ENCODE measurements around the gene COL15A1. TPM values are rescaled to one million over a fixed set of nuclear protein-coding genes. Genes with fewer than 3 reads are reported as not detected.

The COL15A1 gene
- total RNA-seq, 1 donor from 2014 or later = 15.0 TPM

DNA sequence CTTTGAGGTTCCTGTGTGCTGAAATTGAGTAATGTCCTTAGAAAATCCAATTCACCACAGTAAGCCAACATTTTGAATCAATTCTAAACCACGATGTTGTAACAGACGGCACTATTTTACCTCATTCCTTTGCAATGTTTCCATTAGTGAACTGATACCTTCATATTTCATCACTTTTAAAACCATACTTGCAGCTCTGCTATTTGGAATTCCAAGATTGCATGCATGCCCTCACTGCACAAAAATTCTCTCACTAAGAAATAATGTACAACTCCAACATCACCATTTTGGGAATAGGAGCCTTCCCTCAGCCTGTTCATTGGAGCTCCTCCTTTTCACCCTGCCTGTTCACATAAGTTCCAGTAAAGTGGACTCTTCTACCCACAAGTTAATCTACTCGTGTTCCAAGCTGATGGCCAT lies 86.4 kb downstream of the COL15A1 start:
- no peaks in the 10 kb centered on the region for H3K4me1 ChIP-seq
- no peak for DNase-seq (ENCODE audit: extremely low spot score in 2 of 2)
- intact Hi-C loops (cut with DNase I) = no loop called here
- no peaks in the 10 kb centered on the region for H3K27me3 ChIP-seq
- TF ChIP-seq, protein P1, sequence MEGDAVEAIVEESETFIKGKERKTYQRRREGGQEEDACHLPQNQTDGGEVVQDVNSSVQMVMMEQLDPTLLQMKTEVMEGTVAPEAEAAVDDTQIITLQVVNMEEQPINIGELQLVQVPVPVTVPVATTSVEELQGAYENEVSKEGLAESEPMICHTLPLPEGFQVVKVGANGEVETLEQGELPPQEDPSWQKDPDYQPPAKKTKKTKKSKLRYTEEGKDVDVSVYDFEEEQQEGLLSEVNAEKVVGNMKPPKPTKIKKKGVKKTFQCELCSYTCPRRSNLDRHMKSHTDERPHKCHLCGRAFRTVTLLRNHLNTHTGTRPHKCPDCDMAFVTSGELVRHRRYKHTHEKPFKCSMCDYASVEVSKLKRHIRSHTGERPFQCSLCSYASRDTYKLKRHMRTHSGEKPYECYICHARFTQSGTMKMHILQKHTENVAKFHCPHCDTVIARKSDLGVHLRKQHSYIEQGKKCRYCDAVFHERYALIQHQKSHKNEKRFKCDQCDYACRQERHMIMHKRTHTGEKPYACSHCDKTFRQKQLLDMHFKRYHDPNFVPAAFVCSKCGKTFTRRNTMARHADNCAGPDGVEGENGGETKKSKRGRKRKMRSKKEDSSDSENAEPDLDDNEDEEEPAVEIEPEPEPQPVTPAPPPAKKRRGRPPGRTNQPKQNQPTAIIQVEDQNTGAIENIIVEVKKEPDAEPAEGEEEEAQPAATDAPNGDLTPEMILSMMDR (IDR thresholded peaks at IDR 0.05) = no peak
- peak in 1 of 2 donors; percentile 39 for TF ChIP-seq POLR2AphosphoS5 (IDR thresholded peaks at IDR 0.05; ENCODE audit: insufficient read depth in 1 of 2, low read depth in 1 of 2)
- no peak for TF ChIP-seq POLR2A (IDR thresholded peaks at IDR 0.05)
- no peak overlapping the region for H3K4me3 ChIP-seq
- H3K36me3 ChIP-seq = peaks cover 0 to 3% of the 10 kb centered on the region in 2 donors
- no peaks in the 10 kb centered on the region for H3K9me3 ChIP-seq
- H3K27ac ChIP-seq = no peak overlapping the region

DNA sequence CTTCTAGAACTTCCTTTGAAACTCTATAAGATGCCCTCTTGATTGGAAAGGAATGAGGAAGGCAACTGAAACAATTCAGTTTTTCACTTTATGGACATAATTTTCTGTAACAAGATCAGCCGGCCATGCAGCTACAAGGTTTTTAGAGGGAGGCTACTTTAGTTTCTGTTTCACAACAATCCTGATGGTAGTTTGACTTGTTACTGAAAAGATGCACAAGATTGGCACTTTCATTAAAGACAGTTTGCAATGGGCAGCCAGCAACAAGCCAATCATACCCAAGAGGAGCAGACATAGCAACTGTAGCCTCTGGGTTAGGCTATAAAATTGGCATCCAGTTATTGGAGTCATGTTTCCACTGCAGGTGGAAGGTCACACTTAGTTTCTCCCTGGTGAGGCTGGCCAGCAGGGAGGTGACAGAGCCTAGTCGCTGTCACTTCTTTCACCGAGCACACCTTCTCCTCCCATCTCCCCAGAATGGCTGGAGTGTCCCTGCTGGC lies 87.0 kb downstream of the COL15A1 start:
- TF ChIP-seq POLR2A (IDR thresholded peaks at IDR 0.05) (no peak), POLR2AphosphoS5 (IDR thresholded peaks at IDR 0.05; ENCODE audit: insufficient read depth in 1 of 2, low read depth in 1 of 2) (no peak)
- TF ChIP-seq, protein P1 (IDR thresholded peaks at IDR 0.05) = no peak
- H3K36me3 ChIP-seq = peaks cover 0 to 3% of the 10 kb centered on the region in 2 donors
- intact Hi-C loops (cut with DNase I) = no loop called here
- no peak overlapping the region for H3K4me3 ChIP-seq
- H3K27ac ChIP-seq = no peak overlapping the region
- no peaks in the 10 kb centered on the region for H3K27me3 ChIP-seq
- H3K4me1 ChIP-seq = no peaks in the 10 kb centered on the region
- no peak for DNase-seq (ENCODE audit: extremely low spot score in 2 of 2)
- H3K9me3 ChIP-seq = no peaks in the 10 kb centered on the region

DNA sequence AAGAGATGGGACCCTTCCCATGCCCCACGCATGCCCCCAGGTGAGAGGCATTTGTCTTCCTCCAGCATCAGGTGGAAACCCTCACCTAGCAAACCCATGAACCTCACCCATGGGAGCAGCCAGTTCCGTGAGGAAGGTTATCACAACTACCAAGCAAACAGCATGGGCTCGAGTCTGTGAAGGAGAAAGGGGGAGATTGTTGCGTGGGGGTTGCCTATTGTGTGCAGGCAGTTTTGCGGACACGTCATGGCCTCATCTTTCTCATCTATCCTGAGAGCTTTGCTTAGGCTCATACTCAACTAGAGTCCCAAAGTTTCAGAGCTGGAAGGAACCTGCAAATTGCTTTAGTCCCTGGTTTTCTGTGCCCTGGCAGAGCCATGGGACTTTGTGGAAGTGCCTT lies 87.6 kb downstream of the COL15A1 start:
- no peak overlapping the region for H3K27ac ChIP-seq
- no peaks in the 10 kb centered on the region for H3K27me3 ChIP-seq
- H3K4me3 ChIP-seq = no peak overlapping the region
- H3K4me1 ChIP-seq = no peaks in the 10 kb centered on the region
- intact Hi-C loops (cut with DNase I) = no loop called here
- no peak for TF ChIP-seq POLR2AphosphoS5 (IDR thresholded peaks at IDR 0.05; ENCODE audit: insufficient read depth in 1 of 2, low read depth in 1 of 2)
- TF ChIP-seq POLR2A (IDR thresholded peaks at IDR 0.05) = no peak
- TF ChIP-seq, protein P1 (IDR thresholded peaks at IDR 0.05) = no peak
- H3K36me3 ChIP-seq = peaks cover 0 to 2% of the 10 kb centered on the region in 2 donors
- H3K9me3 ChIP-seq = no peaks in the 10 kb centered on the region
- DNase-seq (ENCODE audit: extremely low spot score in 2 of 2) = no peak

DNA sequence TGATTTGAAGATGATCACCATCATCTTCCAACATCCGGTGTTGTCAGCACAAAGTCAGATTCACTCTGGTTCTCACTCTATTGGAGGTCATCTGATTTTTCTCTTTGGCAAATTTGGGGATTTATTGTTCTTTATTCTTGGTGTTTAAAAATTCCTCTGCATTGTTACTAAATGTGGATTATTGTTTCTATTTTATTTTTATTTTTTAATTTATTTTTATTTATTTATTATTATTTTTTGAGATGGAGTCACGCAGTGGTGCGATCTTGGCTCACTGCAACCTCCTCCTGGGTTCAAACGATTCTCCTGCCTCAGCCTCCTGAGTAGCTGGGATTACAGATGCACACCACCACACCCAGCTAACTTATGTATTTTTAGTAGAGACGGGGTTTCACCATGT lies 88.3 kb downstream of the COL15A1 start:
- no peak for TF ChIP-seq POLR2AphosphoS5 (IDR thresholded peaks at IDR 0.05; ENCODE audit: insufficient read depth in 1 of 2, low read depth in 1 of 2)
- TF ChIP-seq POLR2A (IDR thresholded peaks at IDR 0.05) = no peak
- TF ChIP-seq, protein P1 (IDR thresholded peaks at IDR 0.05) = no peak
- DNase-seq (ENCODE audit: extremely low spot score in 2 of 2) = no peak
- Histone ChIP-seq H3K4me1 (no peaks in the 10 kb centered on the region), H3K4me3 (no peak overlapping the region), H3K36me3 (no peaks in the 10 kb centered on the region), H3K27ac (no peak overlapping the region), H3K27me3 (no peaks in the 10 kb centered on the region), H3K9me3 (no peaks in the 10 kb centered on the region)
- intact Hi-C loops (cut with DNase I) = no loop called here

DNA sequence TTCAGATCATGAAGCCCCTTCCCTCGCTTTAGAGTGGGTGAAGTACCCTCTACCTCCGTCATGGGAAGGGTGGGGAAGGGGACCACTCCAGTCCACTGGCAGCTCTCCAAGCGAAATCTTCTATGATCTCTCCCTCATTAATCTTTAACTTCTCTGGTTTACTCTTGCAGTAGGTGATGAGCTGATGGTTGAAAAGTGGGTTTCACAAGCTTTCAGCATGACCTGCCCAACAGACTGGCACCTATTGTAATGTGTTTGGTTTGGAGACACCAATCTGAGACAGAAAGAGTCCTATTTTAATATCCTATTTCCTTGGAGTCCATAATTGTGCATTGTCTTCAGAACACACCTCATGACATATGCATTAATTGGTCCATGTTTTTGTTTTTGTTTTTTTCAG lies 90.4 kb downstream of the COL15A1 start:
- Histone ChIP-seq H3K9me3 (no peaks in the 10 kb centered on the region), H3K36me3 (no peaks in the 10 kb centered on the region), H3K4me1 (no peaks in the 10 kb centered on the region), H3K27ac (no peak overlapping the region), H3K4me3 (no peak overlapping the region), H3K27me3 (no peaks in the 10 kb centered on the region)
- TF ChIP-seq POLR2A (IDR thresholded peaks at IDR 0.05) (no peak), POLR2AphosphoS5 (IDR thresholded peaks at IDR 0.05; ENCODE audit: insufficient read depth in 1 of 2, low read depth in 1 of 2) (no peak)
- TF ChIP-seq, protein P1 (IDR thresholded peaks at IDR 0.05) = no peak
- no peak for DNase-seq (ENCODE audit: extremely low spot score in 2 of 2)
- intact Hi-C loops (cut with DNase I) = no loop called here
